GM19023 (cell line): ENCODE measurements around the gene NAV2.

Experiments
- ATAC-seq: cut with Tn5 transposase; IDR thresholded peaks from one replicate; pipeline ENCODE4 v1.9.1; 2021; ENCODE audit warnings: mild to moderate bottlenecking, moderate library complexity; ENCODE audit not compliant: unreplicated experiment

Gene NAV2

DNA sequence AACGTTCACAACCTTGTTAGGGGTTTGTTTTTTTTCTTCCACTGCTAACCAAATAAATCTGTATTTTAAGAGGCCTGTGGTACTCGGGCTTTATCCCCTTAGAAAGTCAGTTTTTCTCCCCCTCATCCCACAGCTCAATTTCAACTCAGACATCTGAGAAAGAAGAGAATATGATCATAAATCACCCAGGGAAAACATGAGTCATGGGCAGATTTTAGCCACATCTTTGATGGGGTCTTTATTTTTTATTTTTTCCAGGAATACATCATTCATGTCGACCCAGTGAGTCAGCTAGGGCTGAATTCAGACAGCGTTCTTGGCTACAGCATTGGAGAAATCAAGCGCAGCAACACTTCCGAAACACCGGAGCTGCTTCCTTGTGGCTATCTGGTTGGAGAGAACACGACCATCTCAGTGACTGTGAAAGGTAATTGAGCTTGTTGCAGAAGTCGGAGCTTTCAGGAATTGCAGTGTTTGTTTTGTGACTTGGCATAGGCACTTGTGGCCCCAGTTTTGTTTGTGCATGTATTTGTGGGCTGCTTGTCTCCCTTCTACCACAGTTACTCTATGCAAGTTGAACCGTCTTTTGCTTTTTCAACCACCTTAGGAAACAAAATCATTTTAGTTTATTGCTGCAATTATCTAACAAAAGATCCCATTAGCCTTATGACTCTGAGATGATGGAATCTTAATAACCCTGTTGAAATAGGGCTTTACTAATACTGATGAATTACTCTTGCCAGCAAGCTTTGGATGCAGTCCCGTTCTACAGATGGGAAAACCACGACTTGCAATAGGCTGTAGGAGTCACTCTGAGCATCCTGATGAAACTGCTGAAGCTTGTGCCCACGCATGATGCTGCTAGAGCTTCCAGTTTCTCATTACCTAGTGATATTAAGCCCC is 384.9 kb downstream of the NAV2 start:
- ATAC-seq: no peak

DNA sequence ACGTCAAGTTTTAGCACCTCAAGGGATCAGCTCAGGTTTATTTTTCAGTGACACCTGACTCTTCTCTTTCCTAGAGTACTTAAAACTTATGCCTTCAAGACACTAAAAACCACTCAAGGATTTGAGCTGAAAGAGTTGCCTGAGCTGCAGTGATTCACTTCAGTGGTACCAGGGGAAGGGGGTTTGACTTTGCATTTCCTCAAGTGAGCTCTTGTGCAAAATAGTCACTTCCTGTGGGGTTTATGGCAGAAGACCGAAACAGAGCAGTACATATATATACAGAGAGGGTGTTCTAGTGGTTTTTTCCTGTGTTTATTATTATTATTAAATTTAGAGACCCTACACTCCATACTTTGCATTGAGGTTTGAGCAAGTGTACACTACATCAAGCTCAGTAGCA is 386.9 kb downstream of the NAV2 start:
- no peak for ATAC-seq

DNA sequence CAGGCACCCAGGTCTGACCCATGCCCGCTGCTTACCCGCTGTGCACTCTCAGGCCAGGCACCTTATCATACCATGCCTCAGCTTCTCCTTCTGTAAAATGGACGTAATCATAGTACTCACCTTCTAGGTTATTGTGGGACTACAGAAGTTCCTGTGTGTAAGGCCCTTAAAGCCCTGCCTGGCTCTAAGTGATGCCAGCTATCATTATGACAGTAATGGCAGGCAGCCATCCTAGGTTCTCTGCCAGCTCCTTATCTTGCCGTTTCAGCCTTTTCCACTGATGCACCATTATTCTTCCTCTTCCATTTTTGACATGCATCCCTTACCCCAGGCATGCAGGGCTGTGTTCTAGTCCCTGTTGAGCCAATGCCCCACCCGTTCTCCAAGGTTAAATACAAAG is 389.8 kb downstream of the NAV2 start:
- no peak for ATAC-seq

DNA sequence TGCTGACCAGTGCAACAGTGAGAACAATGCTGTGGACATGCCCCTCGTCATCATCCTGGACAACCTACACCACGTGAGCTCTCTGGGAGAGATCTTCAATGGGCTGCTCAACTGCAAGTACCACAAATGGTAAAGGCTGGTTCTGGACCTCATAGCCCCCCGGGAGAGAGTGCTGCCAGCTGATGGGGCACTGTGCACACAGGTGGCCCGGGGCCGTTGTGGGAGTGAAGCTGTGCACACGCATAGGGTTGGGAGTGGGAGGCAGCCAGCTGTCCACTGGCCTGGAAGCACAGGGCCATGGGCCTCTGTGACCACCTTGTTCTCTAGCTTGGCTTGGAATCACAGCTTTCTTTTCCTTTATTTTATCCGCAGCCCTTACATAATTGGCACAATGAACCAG is 390.6 kb downstream of the NAV2 start:
- no peak for ATAC-seq

DNA sequence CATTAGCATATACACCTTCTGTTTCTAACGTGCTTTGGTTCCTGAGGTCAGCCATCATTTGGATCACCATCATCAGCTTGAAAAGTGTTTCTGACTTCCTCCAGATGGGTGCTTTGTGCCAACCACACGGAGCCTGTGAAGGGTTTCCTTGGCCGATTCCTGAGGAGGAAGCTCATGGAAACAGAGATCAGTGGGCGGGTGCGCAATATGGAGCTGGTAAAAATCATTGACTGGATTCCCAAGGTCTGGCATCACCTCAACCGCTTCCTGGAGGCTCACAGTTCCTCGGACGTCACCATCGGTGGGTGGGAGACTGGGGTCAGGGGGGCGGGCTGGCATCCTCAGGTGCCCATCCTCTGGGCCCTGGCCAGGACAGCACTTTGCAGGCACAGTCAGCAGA is 392.8 kb downstream of the NAV2 start:
- ATAC-seq: no peak

DNA sequence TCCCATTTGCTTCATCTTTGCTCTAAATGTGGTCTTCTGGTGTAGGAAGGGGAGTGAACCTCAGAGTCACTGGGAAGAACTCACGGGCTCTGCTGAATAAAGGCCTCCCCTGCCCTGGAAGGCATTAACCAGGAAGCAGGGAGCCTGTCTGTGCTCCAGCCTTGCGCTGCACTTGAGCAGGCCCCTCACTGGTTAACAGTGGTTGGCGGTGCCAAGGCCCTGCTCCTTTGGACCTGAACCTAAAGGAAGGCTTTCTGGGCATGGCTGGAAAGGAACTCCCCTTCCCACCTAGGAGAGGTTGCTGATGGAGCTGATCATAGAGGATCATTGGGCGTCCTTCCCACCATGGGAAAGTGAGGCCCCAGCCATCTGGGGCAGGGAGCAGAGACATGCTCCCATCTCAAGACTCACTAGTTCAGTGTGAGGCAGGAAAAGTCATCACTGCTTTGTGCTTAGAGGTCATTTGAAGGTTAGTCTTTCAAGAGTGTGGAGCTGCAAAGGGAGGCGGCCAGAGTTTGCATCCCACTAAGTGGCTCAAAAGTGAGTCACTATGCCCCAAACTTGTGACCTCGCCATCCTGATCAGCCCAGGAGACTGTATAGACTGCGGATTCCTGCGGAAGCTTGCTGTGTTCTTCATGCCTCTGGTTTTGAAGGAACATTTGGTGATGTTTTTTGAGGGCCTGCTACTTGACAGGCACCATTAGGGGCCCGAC is 397.3 kb downstream of the NAV2 start:
- no peak for ATAC-seq

DNA sequence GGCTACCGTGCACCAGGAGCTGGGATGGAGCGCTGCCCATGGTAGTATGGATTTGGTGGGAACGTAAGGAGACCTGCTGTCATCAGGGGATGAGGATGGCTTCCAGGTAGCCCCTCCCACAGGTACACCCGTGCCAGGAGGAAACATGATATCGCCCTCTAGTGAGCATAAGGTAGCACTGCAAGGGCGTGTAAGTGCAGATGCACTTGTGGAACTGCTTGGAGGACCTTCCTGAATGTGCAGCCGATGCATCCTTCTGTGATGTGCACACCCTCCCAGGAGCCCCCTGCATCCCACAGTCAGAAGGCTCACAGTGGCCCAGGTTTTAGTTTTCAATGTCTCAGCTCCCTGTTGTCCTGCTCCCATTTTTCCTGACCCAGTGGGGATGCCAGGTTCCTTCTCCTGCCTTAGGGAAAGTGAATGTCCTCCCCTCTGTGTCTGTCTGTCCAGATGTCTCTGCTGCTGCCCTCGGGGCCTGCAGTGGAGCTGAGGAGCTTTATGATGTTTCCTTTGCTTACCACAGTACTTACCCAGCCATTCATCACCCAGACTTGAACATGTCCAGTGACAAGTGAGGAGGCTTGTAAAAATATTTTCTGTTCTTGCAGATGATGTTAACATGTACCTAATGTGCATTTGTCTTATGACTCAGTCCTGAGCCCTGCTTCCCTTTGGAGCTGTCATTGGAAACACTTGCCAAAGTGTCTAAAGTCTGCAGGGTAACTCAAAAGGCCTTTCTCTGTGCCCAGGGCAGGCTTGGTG is 398.5 kb downstream of the NAV2 start:
- ATAC-seq: peak; percentile 85

DNA sequence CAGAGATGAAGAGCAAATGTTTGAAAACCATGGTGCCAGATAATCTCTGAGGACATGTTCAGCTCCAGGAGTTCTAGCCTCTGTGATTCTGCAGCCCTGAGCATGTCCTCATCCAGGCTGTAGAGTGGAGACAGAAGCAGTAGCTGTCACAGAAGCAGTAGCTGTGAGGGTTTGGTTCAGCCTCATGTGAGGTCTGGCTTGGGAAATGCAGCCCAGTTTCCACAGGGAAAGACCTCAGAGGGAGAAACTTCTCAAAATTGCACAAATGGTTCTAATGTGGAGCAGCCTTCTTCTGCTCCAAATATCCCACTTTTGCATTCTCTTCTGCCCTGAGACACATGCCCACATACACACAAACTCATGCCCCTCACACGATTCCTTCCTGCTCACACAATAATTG is 399.2 kb downstream of the NAV2 start:
- no peak for ATAC-seq

DNA sequence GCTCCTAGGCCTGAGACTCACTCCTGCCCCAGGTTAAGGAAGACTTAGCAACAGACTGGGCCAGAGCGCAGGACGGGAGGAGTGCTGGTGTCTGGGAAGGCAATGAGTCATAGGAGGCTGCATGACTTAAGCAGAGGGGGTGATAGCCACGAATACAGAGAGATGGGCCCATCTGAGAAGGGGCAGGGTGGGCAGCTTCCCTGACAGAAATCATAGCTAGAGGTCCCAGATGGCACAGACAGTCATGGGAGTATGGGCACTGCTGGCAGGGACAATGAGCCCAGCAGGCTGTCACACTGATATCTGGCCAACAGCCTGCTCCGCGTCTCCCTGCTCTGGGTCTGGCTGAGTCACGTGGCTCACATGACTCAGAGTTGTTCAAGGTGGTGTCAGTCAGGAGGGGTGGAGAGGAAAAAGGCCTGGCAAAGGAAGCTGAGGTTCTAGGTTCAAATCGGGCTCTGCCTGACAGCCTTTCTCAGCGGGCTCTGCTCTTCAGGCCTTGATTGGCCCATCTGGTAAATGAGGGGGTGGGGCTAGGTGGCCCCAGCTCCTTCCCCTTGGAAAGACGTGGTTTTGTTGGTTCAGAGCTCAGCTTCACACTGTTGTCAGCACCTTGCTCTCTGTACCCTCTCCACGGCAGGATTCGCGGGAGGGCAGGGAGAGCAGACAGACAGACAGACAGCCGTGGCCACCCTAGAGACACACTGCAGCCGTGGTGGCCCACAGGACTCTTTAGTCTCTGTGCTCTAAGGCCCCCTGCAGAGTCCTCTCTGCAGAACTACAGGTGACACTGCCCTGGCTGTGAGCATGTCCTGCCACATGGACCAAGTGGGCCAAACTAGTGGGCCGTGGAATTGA is 399.9 kb downstream of the NAV2 start:
- no peak for ATAC-seq

DNA sequence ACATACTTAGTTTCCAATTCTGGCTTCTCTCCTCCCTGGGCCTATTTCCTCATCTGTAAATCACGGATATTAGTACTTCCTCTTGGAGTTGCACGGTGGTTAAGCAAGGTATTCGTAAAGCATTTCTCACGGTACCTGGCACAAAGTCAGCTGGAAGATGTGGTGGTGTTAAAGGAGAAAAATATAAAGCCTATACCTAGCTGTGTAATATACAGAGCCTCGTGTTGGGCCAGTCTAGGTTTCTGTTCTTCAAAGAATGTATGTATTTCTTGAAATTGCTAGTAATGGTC is 400.5 kb downstream of the NAV2 start:
- ATAC-seq: no peak

DNA sequence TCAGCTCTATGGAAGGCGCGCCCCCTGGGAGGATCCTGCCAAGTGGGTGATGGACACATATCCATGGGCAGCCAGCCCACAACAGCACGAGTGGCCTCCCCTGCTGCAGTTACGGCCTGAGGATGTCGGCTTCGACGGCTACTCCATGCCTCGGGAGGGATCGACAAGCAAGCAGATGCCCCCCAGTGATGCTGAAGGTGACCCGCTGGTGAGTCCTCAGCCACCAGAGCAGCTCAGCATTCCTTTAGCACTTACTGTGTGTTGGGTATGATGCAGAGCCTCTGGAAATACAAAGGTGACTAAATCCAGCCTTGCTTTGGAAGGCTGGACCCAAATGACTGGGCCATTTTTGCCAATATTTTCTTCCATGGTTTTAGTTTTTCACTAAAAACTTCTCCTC is 402.0 kb downstream of the NAV2 start:
- no peak for ATAC-seq

DNA sequence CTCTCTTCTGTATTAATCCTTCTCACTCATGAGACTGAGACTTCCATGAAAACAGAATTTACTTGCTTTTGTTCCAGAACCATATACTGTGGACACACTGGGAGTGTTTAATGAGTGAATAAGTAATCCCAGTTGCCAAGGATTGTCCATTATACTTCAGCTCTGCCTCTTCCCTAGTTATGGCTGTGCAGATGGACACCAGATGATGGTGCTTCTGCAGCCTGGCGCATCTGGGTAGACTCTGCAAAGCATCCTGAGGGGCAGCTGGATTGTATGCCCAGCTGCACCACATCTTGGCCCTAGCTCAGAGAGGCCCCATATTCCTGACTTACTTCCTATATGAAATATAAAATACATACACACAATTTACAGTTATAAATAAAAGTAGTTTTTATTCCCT is 404.2 kb downstream of the NAV2 start:
- ATAC-seq: no peak

DNA sequence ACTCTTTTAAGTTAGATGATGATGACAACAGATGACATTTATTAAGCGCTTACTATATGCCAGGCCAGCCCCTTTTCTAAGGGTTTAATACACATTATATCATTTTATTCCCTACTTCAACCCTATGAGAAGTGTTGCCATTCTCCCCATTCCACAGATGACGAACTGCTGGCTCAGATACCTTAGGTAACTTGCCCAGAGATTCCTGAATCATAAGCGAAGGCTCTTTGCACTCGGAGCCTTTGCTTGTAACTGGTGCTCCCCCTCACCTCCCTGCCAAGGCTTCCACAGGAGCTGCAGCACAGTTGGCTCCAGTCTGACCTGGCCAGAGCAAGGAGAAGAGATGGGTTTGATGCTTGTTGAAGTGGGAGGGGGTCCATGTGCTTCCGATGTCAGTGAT is 404.7 kb downstream of the NAV2 start:
- ATAC-seq: no peak

DNA sequence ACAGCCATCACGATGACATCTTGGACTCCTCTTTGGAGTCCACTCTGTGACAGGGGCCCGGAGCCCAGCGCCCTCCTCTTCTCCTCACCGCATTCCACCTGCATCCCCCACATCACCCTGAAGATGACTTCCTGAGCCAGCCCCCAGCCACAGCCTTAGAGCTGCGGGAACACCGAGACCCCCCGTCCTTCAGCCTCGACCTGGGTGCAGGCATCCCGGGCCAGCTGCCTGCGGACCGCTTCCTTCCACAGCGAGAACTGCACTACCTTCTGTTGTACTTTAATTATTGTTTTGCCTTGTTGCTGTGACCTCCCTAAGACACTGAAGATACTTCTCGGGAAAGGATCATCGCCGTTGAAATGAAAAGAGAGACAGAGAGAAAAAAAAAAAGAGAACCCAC is 405.6 kb downstream of the NAV2 start:
- no peak for ATAC-seq

DNA sequence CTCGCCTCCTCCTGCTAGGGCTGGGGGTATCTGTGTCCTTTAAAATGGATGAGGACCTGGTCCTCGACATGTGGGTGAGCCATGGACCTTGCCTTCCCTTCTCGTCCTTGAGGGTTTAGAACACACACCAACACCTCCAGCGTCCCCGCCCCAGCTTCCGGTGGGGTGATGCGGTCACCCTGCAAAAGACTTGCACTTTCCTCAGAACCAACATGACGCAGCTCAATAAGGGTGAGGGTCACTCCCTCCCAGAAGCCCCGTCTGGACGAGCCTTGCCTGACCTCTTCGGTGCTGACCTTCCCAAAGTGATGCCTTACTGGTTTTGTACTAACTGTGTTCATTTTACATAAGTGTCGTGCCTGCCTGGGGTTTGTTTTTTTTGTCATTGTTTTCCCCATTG is 406.7 kb downstream of the NAV2 start:
- ATAC-seq: no peak

DNA sequence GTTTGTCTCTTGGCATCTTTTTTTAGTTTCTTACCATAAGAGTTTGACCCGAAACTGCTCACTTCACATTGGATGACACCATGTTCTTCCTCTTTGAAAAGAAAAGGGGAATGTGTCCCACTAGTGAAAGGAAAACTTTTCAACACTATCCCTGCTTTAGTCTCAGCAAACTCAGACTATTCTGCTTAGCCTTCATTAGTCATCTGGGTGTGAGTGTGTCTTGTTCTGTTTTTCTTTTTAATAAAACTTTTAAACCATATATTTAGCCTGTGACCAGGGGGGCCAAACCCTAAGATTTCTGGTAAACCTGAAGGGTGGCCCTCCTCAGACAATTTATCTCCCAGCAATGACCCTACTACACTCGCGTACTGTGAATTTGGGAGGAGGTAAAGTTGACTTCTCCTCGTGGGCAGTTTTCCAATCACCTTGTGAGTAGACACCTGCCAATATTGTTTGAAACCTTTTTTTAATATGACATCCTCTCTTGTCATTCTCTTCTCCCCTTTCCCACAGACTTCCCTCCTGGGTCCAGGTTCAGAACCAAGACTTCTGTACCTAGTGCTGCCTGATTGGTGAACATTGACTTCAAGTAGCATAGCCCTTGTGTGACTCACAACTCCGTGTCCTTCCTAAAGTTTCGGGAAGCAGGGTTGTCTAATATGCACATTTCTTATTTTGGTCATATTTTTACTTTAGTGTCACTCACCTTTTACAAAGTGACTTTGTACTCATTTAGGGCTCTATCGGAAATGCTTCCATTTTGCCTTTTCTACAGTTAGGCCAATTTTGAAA is 407.7 kb downstream of the NAV2 start:
- no peak for ATAC-seq

DNA sequence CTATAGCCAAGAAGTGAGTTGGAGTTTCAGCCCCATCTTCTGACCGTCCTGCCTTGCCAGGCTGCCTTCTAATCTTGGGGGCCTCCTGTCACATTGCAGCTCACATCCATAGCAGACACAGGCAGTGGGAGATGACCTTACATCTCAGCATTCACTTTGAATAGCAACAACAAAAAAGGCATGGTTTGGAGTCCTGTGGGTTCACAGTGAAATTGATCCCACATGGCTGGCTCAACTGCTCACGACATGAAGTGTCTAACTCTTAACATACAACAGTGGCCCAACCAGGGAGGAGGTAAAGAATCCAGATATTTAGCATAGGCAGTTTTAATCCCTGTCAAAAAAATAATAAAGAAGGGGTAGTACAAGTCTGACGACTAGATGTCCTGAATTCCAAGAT is 409.5 kb downstream of the NAV2 start:
- ATAC-seq: no peak

DNA sequence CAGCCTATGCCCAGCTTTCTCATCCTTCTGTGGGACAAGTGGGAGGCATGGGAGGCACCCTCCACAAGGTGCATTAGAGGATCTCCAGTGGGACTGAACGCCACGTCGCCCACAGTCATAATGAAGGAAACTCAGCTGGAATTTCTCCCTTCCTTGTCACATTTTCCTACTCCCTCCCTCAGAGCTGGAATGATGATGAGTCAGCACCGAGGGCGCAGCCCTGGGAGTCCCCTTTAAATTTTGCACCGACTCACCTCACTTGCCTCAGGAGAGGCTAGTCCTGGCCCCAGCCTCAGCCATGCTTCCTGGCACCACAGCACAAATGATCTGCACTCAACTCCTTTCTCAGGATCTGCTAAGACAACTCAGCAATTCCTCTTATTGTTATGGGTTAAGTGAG is 413.3 kb downstream of the NAV2 start:
- ATAC-seq: no peak

DNA sequence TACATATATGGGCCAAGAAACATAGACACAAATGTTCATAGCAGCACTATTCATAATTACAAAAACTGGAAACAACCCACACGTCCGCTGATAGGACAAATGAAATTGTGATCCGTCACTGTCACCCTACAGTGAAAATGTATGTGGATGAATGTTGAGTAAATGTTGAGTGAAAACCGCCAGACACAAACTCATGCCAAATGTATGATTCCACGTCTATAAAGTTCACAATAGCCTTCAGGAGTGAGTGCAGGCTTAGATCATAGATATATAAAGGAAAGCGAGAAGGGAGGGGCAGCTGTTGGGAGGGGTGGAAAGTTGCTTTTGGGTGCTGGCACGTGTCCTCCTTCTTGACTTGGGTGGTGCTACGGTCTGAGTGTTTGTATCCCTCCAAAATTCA is 414.1 kb downstream of the NAV2 start:
- no peak for ATAC-seq
